GM19463 (cell line): Measurements from ENCODE around the gene CHRNA5.
A peak's percentile ranks its signal among the peaks of the same experiment; 100 is the strongest.
"Not testable (repeated sequence)": the region's sequence is repeated elsewhere in the genome, so short reads cannot be mapped to it uniquely, and the experiment has no call there.

ENCODE experiments used
- ATAC-seq: cut with Tn5 transposase; IDR thresholded peaks from one replicate; pipeline ENCODE4 v1.9.1; 2021; ENCODE audit warnings: mild to moderate bottlenecking, moderate library complexity; ENCODE audit not compliant: unreplicated experiment

The CHRNA5 gene

DNA sequence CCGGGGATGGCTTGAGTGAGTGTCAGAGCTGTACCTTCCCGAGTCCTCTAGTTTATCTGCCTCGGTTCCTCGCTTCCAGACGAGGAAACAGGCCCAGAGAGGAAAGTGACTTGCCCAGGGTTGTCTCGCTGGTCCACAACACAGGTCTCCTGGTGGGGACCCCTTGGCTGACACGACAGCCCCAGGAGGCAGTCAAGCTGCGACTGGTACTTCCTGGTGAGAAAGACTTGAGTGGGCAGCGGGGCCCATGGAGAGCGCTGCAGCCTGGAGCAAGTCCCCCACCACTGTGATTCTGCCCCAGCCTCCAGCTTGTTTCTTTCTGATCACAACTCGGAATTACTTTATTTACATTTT lies 600 bp upstream of the CHRNA5 start:
- peak; percentile 17 for ATAC-seq

DNA sequence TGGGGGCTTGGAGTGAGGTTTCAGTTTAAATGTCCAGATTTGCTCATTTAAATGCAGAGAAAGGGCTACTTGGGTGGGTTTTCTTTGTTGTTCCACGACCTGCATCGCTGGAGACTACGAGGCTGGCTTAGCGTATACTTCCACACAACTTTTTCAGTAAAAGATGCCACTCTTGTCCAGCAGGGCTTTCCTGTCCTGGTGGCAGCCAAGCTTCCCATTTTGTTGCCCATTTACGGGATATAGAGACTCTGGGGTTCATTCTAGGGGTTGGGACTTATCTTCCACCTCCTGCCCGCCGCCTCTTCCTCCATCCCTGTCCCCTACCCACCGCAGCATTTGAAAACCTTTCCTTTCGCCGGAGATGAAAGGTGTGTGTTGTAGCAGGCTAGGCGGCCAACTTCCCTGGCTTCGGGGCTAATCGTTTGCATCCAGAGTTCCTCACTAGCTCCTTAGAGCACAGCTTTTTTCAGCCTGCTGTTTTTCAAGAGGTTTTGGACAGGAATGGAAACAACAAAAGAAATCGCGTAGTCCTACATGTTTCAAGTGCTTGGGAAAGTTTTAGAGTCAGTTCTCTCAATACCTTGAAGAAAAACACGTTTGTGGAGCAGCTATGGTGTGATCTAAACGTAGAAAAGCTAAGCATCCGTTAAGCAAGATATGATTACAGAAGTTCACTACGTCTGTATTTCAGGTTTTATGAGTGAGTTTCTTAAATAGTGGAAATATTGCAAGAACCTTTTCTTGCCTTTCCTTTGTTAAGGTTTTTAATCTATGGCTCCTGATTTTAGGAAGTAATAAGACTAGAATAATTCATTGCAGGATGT lies 843 bp downstream of the CHRNA5 start:
- ATAC-seq: no peak

DNA sequence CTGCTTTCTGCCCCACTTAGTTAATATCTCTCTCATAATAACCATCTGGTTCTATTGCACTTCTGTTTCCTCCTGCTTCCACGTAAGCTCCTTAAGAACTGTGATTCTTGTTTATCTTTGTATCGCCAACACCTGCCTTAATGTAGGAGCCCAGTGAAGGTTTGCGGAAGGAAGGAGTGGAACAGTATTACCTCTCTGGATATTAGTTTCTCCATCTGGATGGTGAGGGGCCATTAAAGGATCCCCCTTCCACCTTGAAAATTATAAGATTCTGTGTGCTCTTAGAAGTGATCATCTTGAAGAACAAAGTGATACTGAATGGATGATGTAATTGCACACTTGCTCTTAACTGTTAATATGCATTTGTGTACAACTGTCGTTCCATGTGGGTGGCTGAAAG lies 2.2 kb downstream of the CHRNA5 start:
- ATAC-seq: no peak

DNA sequence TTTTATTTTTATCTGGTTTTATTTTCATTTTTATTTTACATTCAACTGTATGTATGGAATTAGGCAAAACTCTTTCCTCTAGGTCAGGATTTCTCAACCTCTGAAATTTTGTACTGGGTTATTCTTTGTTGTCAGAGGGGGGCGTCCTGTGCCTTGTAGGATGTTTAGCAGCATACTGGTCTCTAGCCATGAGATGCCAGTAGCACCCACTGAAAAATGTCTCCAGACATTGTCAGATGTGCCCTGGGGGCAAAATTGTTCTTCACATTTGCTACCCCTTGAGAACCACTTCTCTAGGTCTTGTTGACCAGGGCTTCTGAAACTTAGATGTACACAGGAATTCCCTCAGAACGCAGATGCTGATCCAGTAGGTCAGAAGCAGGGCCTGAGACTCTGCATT lies 5.4 kb downstream of the CHRNA5 start:
- ATAC-seq: no peak

DNA sequence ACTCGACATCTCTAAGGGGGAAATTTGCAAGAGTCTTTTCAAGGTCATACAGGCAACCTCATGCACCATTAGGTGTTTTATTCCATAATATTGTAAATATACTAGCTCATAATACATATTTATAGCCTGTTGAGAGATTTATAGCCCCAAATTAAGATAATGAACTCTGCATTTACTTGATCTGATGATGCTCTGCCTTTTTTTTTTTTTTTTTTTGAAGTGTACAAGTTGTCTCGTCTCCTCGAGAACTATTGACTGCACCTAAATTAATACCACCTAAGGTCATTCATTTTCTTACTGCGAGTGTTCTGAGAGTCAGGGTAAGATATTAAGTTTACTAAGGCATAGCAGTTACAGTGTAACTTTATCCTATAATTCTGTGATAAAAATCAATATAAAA lies 6.1 kb downstream of the CHRNA5 start:
- ATAC-seq: no peak

DNA sequence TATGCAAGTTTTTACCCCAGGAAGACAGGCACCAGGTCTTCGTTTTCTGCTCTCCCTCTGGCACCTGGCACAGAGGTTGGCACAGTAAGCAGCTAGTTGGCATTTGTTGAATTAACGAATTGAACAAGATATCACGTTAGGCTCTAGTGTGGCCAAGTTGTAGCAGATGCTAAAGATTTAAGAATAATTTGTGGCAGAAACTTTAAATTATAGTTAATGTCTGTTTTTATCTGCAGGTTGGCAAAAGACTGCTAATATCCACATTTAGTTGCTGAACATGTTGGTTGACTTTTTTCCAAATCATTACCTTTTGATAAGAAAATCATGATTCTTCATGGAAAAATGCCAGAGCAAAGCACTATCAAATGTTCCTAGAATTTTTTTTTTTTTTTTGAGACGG lies 8.1 kb downstream of the CHRNA5 start:
- ATAC-seq: no peak

DNA sequence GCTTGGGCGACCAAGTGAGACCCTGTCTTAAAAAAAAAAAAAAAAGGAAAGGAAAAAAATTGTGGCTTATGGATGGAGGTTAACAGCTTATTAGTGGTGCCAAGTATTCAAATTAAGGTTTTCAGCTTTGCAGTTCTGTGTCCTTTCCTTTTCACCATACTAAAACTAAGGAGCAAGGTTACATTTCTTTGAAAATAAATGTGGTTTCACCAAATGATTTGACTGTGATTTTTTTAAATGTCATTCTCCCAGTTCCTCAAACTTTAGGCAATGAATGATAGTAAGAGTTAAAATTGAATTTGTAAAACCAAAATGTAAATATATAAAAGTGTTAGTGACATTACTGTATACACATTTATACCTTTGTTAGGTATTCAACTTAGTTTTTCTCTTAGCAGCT lies 9.6 kb downstream of the CHRNA5 start:
- ATAC-seq: no peak

DNA sequence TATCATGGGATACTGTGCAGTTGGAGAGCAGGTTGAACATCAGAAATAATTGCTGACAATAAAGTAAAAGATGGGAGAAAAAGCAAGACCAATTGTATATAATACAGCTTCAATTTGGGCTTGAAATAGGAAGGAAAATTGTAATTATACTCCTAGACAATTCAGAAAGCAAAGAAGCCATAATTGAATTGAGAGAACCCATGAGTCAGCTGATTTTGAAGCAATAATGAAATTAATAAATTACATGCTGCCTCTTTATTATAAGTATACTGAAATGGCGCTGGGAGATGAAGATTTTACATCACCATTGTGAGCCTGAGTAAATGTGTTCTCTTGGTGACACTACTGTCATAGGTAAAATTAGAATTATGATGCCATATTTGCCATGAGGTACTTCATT lies 32.3 kb downstream of the CHRNA5 start:
- no peak for ATAC-seq

DNA sequence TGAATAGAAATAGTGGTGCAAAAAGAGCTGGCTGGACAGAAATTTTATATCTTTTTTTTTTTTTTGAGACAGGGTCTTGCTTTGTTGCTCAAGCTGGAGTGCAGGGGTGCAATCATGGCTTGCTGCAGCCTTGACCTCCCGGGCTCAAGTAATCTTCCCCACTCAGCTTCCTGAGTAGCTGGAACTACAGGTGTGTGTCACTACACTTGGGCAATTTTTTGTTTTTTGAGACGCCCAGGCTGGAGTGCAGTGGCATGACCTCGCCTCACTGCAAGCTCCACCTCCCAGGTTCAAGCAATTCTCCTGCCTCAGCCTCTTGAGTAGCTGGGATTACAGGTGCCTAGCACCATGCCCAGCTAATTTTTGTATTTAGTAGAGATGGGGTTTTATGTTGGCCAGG lies 33.0 kb downstream of the CHRNA5 start:
- ATAC-seq: no peak

DNA sequence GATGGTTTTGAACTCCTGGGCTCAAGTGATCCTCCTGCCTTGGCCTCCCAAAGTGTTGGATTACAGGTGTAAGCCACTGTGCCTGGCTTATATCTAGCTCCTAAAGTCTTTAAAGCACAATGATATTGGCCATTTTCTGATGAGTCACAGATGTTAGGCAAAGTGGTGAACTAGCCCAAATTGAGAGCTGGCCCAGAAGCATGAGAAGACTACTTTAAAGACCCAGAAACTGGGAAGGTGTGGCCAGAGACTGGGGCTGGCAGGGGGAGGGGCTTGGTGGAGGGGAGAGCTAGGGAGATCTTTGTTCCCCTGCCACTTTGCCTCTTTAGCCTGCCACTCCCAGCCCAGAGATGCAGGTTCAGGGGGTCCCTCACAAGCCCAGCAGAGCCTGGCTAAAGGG lies 33.9 kb downstream of the CHRNA5 start:
- no peak for ATAC-seq

DNA sequence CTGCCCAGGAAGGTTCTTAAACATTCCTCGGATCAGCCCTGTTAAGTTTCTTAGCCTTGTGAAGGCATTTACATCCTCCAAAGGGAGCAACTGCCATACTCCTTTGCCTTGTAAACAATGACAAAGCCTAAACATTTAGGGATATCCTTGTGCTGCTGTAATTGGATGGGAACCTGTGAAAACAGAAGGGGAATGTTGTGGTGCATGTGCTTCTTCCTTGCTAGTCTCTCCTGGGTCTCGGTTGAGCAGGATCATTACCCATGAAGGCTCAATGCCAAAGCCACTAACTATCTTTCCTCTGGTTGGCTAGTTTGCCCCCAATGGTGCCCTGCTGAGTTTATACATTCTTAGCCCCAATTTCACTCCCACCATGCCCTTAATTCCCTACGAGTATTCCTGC lies 38.1 kb downstream of the CHRNA5 start:
- no peak for ATAC-seq

DNA sequence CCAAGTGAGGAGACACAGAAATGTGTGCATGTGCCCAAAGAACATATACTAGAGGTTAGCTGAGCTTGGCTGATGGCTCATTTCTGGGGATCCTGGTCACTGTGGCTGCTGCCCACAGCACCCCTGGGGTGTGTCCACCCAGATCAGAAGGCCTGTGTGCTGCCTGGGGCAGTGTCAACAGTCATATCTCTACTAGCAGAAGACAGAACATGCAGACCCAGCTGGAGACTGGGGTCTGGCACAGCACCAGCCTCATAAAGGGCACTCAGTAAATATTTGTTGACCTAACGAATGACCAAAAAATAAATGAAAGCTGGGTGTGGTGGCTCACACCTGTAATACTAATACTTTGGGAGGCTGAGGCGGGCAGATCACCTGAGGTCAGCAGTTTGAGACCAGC lies 39.1 kb downstream of the CHRNA5 start:
- ATAC-seq: no peak

DNA sequence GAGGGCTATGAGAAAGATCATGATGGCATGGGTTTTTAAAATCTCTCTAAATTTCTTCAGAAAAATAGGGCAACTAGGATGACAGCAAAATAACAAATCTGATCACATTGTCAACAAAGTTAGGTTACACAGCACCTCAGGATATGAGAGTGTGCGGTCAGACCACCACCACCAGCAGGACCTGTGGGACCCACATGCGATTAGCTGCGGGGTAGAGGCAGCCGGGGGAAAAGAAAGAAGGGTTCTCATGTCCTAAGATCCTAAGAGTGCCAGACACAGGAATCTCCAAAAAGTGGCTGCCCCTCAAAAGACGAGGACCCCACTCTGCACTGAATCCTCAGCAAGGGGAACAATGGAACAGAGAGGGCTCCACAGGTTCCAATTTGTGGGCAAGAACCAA lies 39.9 kb downstream of the CHRNA5 start:
- no peak for ATAC-seq

DNA sequence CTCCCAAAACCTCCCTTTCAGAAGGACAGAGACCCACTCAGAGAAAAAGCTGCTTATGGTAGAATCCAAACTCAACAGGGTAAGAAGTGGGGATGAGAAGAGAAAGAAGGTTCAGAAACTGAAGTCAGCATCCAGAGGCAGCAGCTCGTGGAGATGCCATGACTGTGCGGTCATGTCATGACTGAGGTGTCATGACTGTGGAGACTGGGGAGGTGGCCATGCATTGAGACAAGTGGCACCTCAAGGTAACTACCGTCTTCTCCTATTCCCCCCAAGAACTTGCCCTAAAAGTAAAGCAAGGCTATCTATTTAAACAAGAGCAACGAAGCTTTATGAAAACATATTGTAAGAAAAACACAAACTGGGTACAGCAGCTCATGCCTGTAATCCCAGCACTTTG lies 40.4 kb downstream of the CHRNA5 start:
- no peak for ATAC-seq

DNA sequence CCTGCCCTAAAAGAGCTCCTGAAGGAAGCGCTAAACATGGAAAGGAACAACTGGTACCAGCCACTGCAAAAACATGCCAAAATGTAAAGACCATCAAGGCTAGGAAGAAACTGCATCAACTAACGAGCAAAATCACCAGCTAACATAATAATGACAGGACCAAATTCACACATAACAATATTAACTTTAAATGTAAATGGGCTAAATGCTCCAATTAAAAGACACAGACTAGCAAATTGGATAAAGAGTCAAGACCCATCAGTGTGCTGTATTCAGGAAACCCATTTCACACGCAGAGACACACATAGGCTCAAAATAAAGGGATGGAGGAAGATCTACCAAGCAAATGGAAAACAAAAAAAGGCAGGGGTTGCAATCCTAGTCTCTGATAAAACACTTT lies 44.2 kb downstream of the CHRNA5 start:
- ATAC-seq: not testable (repeated sequence)

DNA sequence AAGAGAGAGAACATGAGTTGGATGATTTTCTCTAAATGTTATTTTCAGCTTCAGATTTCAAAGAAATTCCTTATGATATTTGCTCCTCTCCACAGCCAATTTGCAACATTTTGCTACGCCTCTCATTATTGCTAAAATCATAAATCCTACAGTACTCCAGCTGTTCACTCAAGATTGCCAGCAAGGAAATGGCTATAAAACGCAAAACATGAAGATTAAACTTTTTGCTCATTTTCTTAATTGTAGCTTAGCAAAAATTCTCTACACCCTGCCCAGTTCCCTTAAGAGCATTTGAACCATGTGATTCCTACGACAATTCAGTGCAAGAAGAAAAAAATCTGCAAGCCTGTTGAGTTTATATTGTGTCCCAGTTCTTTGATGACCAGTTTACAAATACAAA lies 48.7 kb downstream of the CHRNA5 start:
- no peak for ATAC-seq

DNA sequence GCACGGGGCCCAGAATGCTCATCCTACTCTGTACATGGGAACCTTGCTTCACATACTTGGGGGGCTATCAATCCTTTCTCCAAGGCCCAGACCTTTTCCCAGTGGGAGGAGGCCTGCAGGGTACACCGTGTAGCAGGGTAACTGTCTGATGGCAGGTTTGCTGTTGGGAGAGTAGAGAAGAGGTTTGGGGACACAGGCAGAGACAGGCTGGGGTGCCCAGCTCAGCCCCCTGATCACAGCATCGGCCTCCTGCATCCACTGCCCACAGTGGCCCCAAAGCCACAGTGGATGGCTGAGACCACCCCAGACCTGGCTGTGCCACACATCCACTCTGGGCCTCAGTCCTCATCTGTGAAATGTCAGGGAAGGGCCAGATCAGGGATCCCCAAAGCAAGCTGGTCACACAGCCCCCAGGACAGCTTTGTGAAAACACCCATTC lies 49.9 kb downstream of the CHRNA5 start:
- no peak for ATAC-seq

DNA sequence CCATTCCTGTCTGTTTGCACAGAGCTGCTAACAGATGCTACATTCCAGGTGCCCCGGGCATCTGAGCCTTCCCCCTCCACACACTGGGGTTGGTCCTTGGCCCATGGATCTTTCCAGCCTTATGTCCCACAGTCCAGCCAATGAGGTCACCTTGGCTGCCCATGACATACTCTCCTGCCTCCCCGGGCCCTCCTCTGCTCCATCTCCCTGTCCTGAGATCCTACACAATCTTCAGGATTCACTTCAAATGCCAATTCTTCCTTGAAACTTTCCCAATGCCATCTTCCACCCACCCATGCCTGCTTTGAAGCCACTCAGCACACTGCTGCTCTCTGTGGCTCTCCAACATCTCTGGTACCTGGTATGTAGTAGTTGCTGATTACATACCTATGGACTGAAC lies 51.2 kb downstream of the CHRNA5 start:
- no peak for ATAC-seq

DNA sequence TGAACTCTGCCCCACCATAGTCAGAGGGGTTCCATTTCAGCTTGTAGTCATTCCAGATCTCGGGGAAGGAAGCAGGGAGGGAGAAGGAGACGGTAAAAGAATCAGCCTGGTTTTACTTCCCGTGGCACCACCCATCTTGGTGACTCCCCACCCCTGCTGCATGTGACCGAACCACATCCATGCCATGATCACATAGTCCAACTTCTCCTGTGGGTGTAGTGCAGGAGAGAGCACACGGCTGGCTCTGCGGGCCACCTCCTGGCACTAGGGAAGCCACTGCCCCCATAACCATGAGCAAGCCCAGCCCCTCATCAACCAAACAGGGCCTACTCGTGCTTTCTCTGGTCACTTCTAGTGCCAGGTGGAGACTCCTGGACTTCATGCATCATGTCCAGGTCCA lies 51.8 kb downstream of the CHRNA5 start:
- ATAC-seq: no peak

DNA sequence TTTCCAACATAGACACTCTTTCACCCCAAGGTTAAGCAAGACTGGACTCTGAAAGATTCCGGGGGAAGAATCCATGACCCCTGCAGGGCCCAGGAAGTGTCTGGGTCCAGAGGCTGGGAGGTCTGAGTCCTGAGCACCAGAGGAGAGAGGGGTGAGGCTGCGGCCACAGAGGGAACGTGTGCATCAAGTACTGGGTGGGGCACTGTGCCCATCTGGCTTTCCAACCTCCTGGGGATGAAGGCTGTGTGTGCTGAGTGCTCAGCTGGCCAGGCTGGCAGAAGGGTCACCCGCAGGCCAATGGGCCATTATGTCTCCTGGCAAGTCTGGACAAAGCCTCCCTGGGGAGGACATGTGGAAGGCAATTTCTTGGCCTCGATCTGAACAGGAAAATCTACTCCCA lies 52.2 kb downstream of the CHRNA5 start:
- no peak for ATAC-seq

DNA sequence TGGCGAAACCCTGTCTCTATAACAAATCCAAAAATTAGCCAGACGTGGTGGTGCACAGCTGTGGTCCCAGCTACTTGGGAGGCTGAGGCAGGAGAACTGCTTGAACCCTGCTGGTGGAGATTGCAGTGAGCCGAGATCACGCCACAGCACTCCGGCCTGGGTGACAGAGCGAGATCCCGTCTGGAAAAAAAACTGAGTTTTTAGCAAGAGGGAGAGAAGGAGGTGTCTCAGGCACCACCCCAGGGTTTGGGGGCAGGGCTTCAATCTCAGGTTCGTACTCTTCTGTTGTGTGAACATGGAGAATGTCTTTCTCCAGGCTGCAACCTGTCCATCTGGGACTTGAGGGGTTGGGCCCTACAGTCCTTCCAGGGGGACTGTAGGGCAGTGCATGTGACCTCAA lies 52.7 kb downstream of the CHRNA5 start:
- ATAC-seq: no peak

DNA sequence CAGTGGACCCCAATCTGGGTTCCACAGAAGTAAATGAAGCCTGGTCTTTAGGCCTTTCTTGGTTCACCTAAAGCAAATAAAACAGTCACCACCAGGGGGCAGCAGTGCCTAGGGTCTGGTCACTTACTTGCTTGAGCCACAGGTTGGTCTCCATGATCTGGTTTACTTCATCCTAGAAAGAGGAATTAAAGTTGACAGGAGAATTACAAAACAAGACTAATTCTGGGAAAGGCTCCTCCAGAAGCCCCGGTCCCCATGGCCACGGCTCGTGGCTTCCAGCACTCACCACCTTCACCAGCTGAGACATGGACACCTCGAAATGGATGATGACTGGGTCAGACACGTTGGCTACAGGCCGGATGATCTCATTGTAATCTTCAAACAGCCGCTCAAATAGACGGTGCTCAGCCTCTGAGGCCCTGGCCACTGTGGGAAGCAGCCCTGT lies 53.2 kb downstream of the CHRNA5 start:
- no peak for ATAC-seq
